GM19035 (cell line): ENCODE data around the gene A2M.

Experiments used
- ATAC-seq: cut with Tn5 transposase; IDR thresholded peaks from one replicate; pipeline ENCODE4 v1.9.1; 2021; ENCODE audit not compliant: unreplicated experiment

Gene A2M

GRCh38 chr12:9122091-9122609 is 6.4 kb upstream of the A2M start:
- no peak for ATAC-seq

GRCh38 chr12:9120487-9121184 is 4.9 kb upstream of the A2M start:
- no peak for ATAC-seq

GRCh38 chr12:9118158-9118557 is 2.4 kb upstream of the A2M start:
- ATAC-seq: no peak

DNA sequence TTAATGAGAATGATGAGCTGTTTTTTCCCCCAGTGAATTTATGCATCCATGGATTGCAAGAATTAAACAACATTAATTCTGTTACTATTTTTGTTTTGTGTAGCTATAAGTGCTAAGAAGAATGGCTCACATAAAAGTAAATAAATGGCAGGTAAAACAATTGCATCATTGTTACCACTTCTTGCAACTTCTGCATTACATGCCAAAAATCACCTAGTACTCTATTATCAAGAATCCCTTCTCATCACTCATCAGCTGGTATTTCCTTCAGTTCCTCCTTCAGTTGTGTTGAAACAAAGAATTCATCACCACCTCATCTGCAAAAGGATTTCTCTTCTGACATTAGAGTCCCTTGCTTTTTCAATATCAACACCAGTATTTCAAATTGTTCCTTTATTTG is 773 bp downstream of the A2M start:
- ATAC-seq: no peak

DNA sequence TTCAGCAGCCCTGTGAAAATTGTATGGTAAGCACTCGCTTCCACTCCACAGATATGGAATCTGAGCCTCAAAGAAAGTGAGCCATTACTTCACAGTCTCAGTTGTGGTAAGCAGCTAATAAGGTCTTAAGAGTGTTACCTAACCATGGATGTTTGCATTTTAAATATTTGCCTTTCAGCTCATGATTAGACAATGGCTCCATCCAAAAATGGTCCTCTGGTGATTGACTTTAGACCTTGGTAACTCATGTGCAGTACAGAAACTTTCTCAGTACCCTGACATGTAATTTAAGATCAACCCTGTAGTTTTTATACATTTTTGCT is 1.8 kb downstream of the A2M start:
- ATAC-seq: no peak

- no peak for ATAC-seq
Observed at GRCh38 chr12:9113296-9113986, 2.3 kb downstream of the A2M start.

GRCh38 chr12:9112076-9112853 is 3.5 kb downstream of the A2M start:
- ATAC-seq: no peak

DNA sequence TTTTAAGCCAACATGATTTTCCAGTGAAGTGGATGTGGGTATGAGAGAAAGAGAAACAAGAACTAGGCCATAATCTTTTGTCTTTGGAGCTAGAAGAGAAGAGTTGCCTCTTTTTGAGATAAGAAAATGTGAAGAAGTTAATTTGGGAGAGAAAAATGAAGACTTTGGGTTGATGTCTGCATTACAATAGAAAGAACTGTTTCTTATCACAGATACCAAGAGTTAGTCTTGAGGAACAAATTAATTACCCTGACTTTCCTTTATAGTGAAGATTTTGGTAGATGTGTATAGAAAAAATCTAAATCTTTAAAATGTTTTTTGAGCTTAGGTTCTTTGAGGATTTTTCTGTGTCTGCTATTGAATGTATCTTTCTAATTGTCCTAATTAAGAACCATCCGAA is 4.2 kb downstream of the A2M start:
- ATAC-seq: no peak

DNA sequence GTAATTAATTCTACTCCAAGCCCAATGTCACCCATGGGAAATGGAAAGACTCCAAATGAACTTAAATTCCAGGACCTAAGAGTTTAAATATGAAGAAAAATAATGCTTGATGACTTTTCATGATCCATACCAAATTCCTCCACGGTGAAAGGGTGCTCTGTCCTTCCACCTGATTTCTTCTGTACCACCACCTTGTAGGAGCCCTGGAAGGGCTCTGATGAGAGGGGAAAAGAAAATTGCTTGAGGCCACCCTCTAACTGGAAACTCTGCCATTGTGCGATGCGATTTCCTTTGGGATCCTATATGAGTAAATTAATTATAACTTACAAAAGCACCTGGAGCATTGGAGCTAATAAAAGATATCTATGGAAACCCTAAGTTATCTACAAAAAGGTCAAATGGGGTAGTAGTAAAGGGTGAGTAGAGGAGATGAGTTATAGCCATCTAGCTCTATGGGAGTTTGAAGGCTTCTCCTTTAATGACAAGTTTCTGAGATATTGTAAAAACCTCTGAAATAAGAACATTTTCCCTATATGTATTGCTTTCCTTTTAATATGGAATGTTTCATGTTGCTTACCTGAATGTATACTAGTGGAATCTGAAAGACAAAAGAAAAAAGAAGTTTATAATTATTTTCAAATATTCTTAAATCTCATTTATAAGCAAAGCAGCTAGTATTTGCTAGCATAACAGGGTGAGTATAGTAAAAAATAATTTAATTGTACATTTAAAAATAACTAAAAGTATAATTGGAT is 5.8 kb downstream of the A2M start:
- no peak for ATAC-seq

DNA sequence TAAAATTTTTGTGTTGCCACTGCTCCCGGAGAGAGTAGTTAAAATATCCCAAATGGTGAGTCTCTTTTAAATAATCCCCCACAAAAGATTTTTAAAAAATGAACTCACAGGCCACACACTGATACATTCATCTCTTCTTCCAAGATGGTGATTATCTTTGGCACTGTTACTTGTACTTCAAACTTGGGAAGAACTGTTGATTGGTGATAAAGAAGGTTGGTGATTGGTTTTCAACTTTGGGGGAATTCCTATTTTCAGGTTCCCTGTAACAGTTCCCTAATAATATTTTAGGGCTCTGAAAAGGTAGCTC is 6.6 kb downstream of the A2M start:
- ATAC-seq: no peak

- no peak for ATAC-seq
Observed at GRCh38 chr12:9108504-9109212, 7.1 kb downstream of the A2M start.

DNA sequence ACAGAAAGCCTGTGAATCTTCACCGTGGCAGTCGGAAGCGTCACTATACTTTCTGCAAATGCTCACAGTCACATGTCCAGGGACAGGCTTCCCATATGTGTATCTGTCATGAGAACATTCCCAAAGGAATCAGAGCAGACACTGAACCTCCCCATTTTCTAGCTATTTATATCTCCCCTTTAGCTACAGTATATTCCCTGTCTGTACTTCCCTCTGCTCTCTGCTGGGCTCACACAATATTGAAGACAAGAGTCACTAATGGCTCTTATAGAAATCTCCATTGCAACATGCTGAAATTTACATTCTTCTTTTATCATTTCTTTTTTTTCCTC is 8.2 kb downstream of the A2M start:
- ATAC-seq: no peak

DNA sequence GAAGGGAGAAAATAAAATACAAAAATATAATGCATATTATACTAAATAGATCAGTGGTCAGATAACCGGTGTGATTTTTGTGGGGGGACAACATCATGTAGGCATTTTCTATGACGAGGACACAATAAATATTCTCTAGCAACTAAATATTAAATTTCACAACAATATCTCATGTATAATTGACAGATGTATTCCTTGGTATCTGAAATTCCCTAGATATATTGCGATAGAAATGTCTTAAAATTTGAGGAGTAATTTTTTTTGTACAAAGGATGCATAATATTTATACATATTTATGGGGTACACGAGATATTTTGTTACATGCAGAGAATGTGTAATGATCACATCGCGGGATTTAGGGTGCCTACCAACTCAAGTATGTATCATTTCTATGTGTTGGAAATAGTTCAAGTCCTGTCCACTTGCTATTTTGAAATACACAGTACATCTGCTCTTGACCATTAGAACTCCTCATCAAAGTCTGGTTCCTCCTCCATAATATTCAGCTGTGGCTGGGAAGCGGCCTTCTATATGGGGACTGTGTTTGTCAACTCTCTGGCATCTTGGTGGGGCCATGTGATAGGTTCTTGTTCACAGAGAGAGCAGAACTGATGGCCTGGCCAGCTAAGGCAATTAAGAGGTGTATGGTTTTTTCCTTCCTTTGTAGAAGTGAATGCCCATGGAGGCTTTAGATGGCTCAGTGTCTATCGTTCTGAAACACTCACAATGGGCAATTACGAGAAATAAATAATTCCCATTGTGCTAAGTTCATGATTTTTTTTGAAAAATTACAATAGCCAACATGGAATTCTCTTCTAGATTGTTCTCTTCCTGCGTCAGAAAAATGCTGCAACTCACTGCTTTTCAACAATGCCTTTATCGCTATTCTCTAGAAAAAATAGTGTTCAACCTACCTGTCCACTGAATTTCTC is 8.8 kb downstream of the A2M start:
- ATAC-seq: no peak

- no peak for ATAC-seq
Observed at GRCh38 chr12:9106067-9106466, 9.7 kb downstream of the A2M start.

DNA sequence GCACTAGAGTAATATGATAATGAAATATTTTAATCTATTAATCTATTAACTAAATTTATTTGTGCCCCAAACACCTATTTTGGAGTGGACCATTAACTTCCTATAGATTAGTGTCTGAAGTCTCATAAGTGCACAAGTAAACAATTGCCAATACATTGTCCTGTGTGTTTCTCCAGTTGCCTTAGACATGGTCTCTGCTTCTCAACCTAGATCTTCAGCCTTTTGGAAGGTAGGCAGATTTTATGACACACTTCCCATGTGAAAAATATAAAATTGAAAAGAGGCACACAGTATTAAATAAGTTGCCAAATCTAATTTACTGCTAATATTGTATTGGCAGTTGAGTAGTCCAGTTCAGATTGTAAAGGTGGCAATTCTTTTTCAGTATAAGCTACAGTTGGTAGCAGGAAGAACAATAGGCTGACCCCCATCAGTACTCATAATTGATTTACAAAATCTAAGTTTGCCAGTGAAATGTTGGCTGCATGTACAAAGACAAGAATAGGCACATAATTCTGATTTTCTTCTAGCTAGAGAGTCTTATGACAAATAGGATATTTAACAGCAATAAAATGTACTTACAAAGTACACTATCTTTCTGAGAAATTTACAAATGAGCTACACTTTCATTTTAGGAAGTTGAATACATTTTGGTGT is 10.8 kb downstream of the A2M start:
- no peak for ATAC-seq

GRCh38 chr12:9104087-9104486 is 11.6 kb downstream of the A2M start:
- no peak for ATAC-seq

DNA sequence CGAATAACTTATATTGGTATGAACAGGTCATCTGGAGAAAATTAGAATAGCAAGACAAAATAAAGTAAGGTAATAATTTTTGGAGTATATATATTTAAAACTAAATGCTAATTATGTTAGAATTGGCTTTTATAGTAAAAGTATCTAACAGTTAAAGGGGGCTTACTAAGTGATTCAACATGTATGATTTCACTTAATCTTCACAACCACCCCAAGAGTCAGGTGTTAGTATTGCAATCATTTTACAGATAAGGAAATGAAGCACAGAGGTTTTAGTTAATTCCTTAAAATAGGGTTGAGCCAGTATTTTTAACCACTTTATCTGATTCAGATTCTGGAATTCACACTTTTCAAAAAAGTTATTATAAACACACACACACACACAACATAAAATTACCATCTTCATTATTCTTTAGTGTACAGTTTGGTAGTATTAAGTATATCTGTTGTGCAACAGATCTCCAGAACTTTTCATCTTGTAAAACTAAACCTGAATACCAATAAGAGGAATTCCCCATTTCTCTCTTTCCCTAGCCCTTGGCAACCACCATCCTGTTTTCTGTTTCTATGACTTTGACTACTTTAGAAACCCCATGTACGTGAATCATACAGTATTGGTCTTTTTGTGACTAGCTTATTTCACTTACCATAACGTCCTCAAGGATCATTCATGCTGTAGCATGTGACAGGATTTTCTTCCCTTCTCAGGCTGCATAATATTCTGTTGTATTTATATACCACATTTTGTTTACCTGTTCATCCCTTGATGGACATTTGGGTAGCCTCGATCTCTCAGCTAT is 12.5 kb downstream of the A2M start:
- no peak for ATAC-seq

- ATAC-seq: no peak
Observed at GRCh38 chr12:9101018-9101687, 14.6 kb downstream of the A2M start.
